Measurements from ENCODE around the gene MCU. TPM values are rescaled to one million over a fixed set of nuclear protein-coding genes. Genes with fewer than 3 reads are reported as not detected.
"Not testable (repeated sequence)": the region's sequence is repeated elsewhere in the genome, so short reads cannot be mapped to it uniquely, and the experiment has no call there.

Gene MCU
- total RNA-seq, 1 donor from 2014 or later = 51.8 TPM

GRCh38 chr10:72686430-72686829, 5.5 kb upstream of the MCU start:
- DNase-seq (ENCODE audit: low spot score in 2 of 2); FAIRE-seq: not testable (repeated sequence)

- no peak for DNase-seq (ENCODE audit: low spot score in 2 of 2)
- FAIRE-seq = no peak
Measured at GRCh38 chr10:72687035-72687434, 4.9 kb upstream of the MCU start.

GRCh38 chr10:72688208-72688651, 3.7 kb upstream of the MCU start:
- DNase-seq (ENCODE audit: low spot score in 2 of 2) (no peak), FAIRE-seq (no peak)

GRCh38 chr10:72689660-72690059, 2.3 kb upstream of the MCU start:
- FAIRE-seq (no peak), DNase-seq (ENCODE audit: low spot score in 2 of 2) (no peak)

- FAIRE-seq = no peak
- DNase-seq (ENCODE audit: low spot score in 2 of 2) = no peak
Measured at GRCh38 chr10:72690071-72690755, 1.7 kb upstream of the MCU start.

- FAIRE-seq (no peak), DNase-seq (ENCODE audit: low spot score in 2 of 2) (no peak)
Measured at GRCh38 chr10:72691470-72691862, 477 bp upstream of the MCU start.

GRCh38 chr10:72692744-72692993, 726 bp downstream of the MCU start:
- FAIRE-seq (no peak), DNase-seq (ENCODE audit: low spot score in 2 of 2) (no peak)

- no peak for DNase-seq (ENCODE audit: low spot score in 2 of 2)
- no peak for FAIRE-seq
Measured at GRCh38 chr10:72692994-72693781, 1.2 kb downstream of the MCU start.

GRCh38 chr10:72694476-72695369, 2.8 kb downstream of the MCU start:
- DNase-seq (ENCODE audit: low spot score in 2 of 2) (peak in 1 of 2 donors; percentile 30), FAIRE-seq (no peak)

GRCh38 chr10:72695496-72695895, 3.6 kb downstream of the MCU start:
- FAIRE-seq = no peak
- DNase-seq (ENCODE audit: low spot score in 2 of 2) = no peak

GRCh38 chr10:72697716-72698115, 5.8 kb downstream of the MCU start:
- no peak for FAIRE-seq
- DNase-seq (ENCODE audit: low spot score in 2 of 2) = no peak

GRCh38 chr10:72702465-72702864, 10.5 kb downstream of the MCU start:
- FAIRE-seq; DNase-seq (ENCODE audit: low spot score in 2 of 2): not testable (repeated sequence)

- FAIRE-seq = no peak
Measured at GRCh38 chr10:72702868-72703581, 11.1 kb downstream of the MCU start.

GRCh38 chr10:72704117-72704516, 12.2 kb downstream of the MCU start:
- FAIRE-seq (no peak), DNase-seq (ENCODE audit: low spot score in 2 of 2) (no peak)

More at GRCh38 chr10:72702868-72703581, 11.1 kb downstream of the MCU start:
- no peak for DNase-seq (ENCODE audit: low spot score in 2 of 2)

GRCh38 chr10:72709041-72709440, 17.1 kb downstream of the MCU start:
- FAIRE-seq (no peak), DNase-seq (ENCODE audit: low spot score in 2 of 2) (no peak)

- no peak for FAIRE-seq
Measured at GRCh38 chr10:72712136-72712535, 20.2 kb downstream of the MCU start.

GRCh38 chr10:72719941-72720592, 28.1 kb downstream of the MCU start:
- DNase-seq (ENCODE audit: low spot score in 2 of 2) = no peak
- no peak for FAIRE-seq

More at GRCh38 chr10:72712136-72712535, 20.2 kb downstream of the MCU start:
- no peak for DNase-seq (ENCODE audit: low spot score in 2 of 2)

GRCh38 chr10:72720814-72721660, 29.1 kb downstream of the MCU start:
- no peak for FAIRE-seq

GRCh38 chr10:72727130-72727529, 35.2 kb downstream of the MCU start:
- no peak for DNase-seq (ENCODE audit: low spot score in 2 of 2)
- no peak for FAIRE-seq

More at GRCh38 chr10:72720814-72721660, 29.1 kb downstream of the MCU start:
- no peak for DNase-seq (ENCODE audit: low spot score in 2 of 2)

Data from frontal cortex (tissue), 4 donors.